ENCODE measurements around the gene ARSD.

DNA sequence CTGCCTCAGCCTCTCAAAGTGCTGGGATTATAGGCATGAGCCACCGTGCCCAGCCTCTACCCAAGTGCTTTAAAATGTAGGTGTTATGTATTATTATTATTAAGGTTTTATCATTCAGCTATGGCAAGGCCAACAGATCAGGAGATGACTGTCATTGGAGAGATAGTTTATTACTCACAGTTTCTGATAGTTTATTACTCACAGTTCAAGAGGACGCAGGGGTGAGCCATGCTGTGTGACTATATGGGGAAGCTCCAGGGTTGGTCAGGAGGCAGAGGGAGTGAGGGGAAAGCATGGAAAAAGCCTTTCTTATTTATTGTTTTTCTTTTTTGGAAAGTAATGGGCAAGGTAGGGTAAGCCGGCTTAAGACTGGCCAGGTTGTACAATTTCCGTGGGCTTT lies 25.4 kb upstream of the ARSD start:
- TF ChIP-seq, protein P1, sequence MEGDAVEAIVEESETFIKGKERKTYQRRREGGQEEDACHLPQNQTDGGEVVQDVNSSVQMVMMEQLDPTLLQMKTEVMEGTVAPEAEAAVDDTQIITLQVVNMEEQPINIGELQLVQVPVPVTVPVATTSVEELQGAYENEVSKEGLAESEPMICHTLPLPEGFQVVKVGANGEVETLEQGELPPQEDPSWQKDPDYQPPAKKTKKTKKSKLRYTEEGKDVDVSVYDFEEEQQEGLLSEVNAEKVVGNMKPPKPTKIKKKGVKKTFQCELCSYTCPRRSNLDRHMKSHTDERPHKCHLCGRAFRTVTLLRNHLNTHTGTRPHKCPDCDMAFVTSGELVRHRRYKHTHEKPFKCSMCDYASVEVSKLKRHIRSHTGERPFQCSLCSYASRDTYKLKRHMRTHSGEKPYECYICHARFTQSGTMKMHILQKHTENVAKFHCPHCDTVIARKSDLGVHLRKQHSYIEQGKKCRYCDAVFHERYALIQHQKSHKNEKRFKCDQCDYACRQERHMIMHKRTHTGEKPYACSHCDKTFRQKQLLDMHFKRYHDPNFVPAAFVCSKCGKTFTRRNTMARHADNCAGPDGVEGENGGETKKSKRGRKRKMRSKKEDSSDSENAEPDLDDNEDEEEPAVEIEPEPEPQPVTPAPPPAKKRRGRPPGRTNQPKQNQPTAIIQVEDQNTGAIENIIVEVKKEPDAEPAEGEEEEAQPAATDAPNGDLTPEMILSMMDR (IDR thresholded peaks at IDR 0.05 in 4 of 5, conservative IDR thresholded peaks at IDR 0.05 in 1 of 5): no peak
- TF ChIP-seq POLR2A (IDR thresholded peaks at IDR 0.05): no peak
